HG03565 (cell line): ENCODE results near the gene SYTL1.

Experiments
- ATAC-seq: cut with Tn5 transposase; IDR thresholded peaks from one replicate; pipeline ENCODE4 v1.9.1; 2021; ENCODE audit warnings: mild to moderate bottlenecking, moderate library complexity; ENCODE audit not compliant: unreplicated experiment

Gene SYTL1

DNA sequence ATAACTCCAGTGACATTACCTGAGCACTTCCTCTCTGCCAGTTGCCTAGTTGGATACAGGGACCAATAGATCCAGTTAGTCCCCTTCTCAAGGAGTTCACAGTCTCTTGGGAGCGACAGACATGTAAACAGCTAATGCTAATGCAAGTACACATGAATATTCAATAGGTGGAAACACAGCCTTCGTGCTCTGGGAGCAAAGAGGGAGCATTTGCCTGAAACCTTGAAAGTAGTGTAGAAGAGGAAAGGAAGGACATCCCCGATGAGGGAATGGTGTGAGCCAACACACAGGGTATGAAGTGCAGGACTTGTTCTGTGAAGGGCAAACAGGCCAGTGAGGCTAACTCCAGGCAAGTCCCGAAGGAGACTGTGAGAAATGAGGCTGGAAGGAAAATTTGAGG is 23.7 kb upstream of the SYTL1 start:
- ATAC-seq: no peak

DNA sequence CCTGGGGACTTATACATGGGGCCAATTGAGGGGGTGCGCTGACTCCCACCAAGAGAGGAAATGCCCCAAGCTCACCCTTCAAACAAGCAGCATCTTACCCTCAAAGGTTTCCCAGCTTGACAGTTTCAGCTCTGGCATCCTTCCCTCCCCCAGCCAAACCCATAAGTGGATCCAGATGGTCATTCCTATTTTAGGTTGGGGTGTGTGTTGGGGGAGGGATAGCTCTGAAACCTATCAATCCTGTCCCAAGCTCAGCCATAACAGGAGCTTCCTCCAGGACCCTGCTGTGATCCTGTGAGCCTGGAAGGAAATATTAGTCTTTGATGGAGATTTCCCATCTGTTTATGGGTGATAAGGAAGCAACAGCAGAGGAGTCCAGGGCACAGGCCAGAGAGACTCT is 23.2 kb upstream of the SYTL1 start:
- no peak for ATAC-seq

DNA sequence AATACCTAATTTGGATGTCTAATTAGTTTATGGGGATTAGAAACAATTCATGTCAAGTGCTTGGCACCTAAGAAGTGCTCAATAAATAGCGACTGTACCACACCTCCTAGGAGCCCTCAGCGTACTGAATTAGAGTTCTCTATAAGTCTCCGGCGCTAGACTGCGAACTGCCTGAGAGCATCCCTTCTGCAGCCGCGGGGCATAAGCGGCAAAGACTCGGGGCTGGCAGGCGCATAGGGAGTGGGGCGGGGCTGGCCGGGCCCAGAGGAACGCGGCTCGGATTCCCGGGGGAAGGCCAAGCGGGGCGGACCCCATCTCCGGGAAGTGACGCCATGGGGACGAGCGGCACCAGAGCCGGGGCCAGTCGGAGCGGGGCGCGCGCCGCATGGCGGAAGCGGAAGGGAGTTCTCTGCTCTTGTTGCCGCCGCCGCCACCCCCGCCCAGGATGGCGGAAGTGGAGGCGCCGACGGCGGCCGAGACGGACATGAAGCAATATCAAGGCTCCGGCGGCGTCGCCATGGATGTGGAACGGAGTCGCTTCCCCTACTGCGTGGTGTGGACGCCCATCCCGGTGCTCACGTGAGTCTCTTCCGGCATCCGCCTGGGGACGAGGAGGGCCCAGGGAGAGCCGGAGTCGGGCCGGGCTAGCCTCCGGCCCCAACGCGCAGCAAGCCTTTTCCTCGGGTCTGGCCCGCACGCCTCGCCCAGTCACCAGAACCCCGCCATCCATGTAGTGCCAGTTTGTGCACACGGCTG is 19.8 kb upstream of the SYTL1 start, which contains the start of gene TMEM222:
Gene TMEM222 (plus strand): TSS at position 351 of the 756 bp plus-strand sequence. CDS start 35 bp downstream, at position 386.
- ATAC-seq: peak; percentile 88

- no peak for ATAC-seq
Observed at GRCh38 chr1:27322569-27323240, 19.1 kb upstream of the SYTL1 start.

GRCh38 chr1:27325286-27325685 is 16.5 kb upstream of the SYTL1 start:
- ATAC-seq: no peak

- ATAC-seq: no peak
Observed at GRCh38 chr1:27327964-27328363, 13.9 kb upstream of the SYTL1 start.

GRCh38 chr1:27330786-27331185 is 11.0 kb upstream of the SYTL1 start:
- ATAC-seq: no peak

DNA sequence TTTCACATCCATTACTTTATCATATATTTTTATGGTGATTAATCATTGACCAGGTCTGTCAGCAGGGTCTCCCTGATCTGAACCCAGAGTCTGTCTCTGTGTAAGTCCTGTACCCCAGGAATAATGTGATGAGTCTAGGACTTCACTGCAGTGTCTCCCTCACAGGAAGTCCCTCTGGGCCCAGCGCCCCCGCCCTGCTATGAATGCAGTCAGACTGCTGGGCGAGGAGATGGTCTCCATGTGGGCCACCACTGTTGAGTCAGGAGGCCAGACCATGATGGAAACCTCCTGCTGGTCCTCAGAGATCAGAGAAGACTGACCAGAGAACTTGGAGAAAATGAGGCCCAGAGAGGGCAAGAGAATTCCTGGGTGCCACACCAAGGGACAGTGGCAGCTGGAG is 10.4 kb upstream of the SYTL1 start:
- no peak for ATAC-seq

DNA sequence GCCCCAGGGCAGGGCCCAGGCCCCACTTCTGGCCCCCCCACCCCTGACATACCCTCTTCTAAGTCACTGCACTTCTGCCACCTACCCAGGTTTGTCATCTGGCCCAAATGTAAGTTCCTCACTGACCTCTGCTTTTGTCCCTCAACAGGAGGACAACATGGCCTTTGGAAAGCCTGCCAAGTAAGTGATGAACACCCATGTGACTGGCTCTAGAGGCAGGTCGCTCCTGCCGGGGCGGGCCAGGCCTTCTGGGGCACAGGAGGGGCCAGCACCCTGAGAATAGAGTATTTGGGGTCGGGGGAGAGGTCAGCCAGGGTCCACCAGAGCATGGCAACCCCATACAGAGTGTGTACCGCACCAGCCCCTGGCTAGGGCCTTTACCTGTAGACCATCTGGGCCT is 9.9 kb upstream of the SYTL1 start:
- ATAC-seq: no peak

DNA sequence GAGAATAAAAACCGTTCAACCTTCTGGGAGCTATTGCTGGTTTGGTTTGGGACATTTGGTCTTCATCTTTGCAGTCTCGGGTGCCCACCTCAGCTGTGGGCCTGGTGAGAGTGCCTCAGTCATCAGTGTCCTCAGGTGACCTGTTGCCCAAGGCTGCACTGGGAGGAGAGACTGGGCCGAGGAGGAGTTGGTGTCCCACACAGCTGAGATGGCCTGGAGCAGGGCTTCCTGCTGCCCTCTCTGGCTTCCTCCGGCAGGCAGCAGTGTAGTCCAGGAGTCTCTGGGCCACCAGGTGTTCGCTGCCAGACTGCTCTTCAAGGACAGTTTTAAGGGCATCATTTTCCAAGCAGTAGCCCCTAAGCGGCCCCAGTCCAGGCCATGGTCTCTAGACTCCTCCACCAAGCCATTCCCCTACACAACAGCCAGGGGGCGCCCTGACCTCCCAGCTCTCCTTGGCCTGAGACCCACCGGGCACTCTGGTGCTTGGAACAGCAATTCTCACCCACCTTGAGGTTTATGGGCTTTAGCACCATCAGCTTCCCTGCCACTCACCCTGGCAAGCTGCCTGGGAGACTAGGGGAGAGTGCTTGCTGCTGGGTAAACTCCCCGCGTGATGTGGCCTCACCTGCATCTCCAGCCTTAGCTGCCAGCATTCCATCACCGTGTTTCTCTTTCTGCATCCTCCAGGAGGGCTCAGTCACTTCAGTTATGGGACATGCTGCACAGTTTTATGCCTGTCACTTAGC is 9.1 kb upstream of the SYTL1 start:
- no peak for ATAC-seq

DNA sequence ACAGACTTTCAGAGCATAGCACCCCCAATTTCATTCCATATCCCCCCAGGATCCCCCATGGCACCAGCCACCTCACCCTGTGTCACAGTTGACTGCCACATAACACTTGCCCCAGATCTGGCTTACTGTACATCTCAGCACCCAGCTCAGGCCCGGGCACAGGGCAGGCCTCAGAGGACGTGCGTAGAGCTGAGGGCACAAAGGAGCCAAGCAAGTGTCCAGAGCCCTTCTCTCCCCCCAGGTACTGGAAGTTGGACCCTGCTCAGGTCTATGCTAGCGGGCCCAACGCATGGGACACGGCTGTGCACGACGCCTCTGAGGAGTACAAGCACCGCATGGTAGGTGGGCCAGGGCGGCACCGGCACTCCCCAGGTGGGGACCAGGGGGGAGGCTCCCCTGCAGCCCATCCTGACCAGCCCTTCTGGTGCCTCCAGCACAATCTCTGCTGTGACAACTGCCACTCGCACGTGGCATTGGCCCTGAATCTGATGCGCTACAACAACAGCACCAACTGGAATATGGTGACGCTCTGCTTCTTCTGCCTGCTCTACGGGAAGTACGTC is 8.0 kb upstream of the SYTL1 start:
- ATAC-seq: no peak

- ATAC-seq: no peak
Observed at GRCh38 chr1:27335506-27336422, 6.1 kb upstream of the SYTL1 start.

DNA sequence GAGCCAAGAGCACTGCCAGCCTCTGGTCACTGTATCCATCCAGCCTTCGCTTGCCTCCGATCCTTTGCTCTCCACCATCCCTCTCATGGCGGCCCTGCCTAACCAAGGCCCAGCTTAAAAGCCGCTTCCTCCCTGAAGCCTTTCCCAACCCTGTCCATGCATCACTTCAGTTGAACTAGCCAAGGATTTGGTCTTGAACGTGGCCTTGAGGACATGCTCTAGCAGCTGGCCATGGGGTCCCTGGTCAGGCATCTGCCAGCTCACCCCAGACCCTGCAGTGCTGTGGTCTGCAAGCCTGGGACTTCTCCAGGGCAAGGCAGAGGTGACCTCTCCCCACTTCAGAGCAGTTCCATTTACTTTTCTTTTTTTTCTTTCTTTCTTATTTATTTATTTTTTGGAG is 5.1 kb upstream of the SYTL1 start:
- no peak for ATAC-seq

- no peak for ATAC-seq
Observed at GRCh38 chr1:27338751-27339150, 3.1 kb upstream of the SYTL1 start.

DNA sequence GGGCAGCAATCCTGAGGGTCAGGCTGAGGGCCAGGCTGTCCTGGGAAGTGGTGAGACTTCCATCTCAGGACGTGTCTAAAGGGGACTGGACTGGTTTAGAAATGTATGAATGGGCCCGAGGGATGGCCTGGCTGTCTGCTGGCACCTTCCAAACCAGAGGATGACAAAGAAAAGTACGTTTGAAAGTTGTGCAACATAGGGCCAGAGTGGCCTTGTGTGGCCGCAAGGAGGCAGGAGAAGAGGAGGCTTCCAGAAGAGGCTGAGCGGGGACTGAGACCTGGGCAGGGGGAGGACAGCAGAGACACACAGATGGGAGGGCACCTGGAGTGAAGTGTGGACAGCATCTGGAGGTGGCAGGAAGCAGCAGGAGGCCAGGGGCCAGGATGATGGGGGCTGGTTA is 2.6 kb upstream of the SYTL1 start:
- ATAC-seq: no peak

DNA sequence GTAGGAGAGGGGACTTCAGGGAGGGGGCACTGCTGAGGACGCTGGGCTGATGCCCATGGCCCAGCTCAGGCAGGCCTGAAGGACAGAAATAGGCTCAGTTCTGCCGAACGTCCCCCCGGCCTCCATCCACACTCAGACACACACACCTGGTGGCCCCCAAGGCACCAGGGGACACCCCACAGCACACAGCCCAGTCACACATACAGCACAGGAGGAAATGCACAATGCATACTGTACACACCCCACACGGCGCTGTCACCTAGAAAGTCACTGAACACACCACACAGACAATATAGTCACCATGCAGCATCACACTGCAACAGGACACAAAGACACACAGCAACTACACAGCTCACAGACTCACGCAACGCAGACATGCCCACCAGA is 562 bp downstream of the SYTL1 start:
- ATAC-seq: no peak

DNA sequence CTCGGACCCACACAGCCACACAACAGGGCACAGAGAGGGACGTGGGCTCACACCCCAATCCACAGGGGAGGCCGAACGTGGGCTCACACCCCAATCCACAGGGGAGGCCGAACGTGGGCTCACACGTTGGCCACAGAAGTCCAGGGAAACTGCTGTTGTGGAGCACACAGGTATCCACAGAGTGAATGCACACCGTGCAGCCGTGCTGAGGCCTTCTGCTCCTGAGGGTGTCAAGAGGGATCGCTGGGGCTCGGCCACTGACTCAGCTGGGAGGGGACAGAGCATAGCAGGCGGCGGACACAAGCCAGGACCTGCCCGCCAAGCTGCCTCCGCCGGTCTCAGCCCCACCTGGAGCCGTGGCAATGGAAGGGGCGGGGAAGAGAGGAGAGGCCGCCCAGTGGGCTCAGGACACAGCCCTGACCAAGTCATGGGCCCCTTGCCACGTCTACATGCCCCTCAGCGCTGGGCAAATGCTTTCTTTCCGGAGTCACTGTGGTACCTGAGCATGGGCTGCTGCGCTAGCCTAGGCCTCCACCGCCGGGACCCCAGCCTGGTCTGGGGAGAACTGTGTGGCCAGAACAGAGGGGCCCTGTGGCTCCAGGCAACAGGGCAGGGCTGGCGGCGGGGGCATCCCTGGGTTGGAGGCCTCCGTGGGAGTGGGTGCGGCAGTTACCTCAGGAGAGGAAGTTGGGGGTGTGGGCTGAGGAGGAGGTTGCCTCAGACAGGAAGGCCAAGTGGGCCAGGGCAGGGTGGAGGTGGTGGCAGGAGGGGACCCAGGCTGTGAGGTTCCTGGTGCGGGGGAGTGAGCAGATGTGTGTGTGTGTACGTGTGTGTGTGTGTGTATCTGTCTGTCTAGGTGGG is 1.2 kb downstream of the SYTL1 start:
- no peak for ATAC-seq

- ATAC-seq: no peak
Observed at GRCh38 chr1:27343639-27344025, 1.8 kb downstream of the SYTL1 start.

DNA sequence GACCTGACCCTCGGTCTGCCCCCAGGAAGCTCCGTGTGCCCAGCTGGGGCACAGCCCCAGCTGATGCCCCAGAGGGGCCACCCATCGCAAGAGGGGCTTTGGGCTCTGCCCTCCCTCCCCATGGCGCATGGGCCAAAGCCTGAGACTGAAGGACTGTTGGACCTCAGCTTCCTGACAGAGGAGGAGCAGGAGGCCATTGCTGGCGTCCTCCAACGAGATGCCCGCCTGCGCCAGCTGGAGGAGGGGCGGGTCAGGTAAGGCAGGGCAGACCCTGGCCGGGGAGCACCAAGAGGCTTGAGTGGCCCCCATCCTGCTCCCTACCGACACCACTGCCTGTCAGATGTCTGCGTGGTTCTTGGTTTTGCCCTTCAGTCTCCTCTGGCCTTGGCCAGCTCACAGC is 3.5 kb downstream of the SYTL1 start:
- no peak for ATAC-seq

GRCh38 chr1:27346357-27346756 is 4.5 kb downstream of the SYTL1 start:
- no peak for ATAC-seq
